ENCODE measurements around the gene APP.

DNA sequence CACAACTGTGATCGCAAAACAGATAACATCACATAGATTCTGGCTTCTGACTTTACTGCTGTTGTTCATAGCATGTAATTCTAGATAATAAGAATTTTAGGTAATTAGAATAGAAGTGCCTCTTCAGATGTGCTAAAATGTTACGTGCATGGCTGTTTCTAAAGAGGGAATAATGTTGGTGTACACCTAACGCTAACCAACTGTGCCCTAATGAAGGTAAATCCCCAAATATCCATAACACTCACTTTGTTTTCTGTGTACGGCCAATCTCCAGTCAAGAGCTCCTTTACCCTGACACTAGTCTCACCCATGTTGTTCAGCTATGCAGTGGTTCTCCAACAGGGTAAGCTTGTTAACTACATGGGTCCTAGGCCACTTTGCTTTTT is 44.4 kb downstream of the APP start:
- TF ChIP-seq, protein P1, sequence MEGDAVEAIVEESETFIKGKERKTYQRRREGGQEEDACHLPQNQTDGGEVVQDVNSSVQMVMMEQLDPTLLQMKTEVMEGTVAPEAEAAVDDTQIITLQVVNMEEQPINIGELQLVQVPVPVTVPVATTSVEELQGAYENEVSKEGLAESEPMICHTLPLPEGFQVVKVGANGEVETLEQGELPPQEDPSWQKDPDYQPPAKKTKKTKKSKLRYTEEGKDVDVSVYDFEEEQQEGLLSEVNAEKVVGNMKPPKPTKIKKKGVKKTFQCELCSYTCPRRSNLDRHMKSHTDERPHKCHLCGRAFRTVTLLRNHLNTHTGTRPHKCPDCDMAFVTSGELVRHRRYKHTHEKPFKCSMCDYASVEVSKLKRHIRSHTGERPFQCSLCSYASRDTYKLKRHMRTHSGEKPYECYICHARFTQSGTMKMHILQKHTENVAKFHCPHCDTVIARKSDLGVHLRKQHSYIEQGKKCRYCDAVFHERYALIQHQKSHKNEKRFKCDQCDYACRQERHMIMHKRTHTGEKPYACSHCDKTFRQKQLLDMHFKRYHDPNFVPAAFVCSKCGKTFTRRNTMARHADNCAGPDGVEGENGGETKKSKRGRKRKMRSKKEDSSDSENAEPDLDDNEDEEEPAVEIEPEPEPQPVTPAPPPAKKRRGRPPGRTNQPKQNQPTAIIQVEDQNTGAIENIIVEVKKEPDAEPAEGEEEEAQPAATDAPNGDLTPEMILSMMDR (IDR thresholded peaks at IDR 0.05) = no peak
- TF ChIP-seq IRF2 (CRISPR knock-in tag; IDR thresholded peaks at IDR 0.05; ENCODE audit: borderline replicate concordance, low read depth) (no peak), TEAD4 (CRISPR knock-in tag; IDR thresholded peaks at IDR 0.05) (no peak), NFYB (CRISPR knock-in tag; conservative IDR thresholded peaks at IDR 0.05; ENCODE audit: low read depth) (no peak), USF1 (CRISPR knock-in tag; IDR thresholded peaks at IDR 0.05) (no peak), ATF6 (CRISPR knock-in tag; IDR thresholded peaks at IDR 0.05) (no peak), NFE2L1 (CRISPR knock-in tag; IDR thresholded peaks at IDR 0.05) (no peak), HMGXB4 (CRISPR knock-in tag; IDR thresholded peaks at IDR 0.05) (no peak), FOXK1 (CRISPR knock-in tag; IDR thresholded peaks at IDR 0.05) (no peak)
